Body of pancreas (tissue), 4 donors: ENCODE results near the gene CHST9. TPM values are rescaled to one million over a fixed set of nuclear protein-coding genes. Genes with fewer than 3 reads are reported as not detected.

Experiments used
- ATAC-seq: fragments of 150-250 bp; one replicate; pipeline ENCODE4 v1.9.1; 2016
- DNase-seq, 4 donors: peaks; one replicate each; pipeline ENCODE4 v3.0.0-alpha.2; 2019
- H3K27ac ChIP-seq, 4 donors: fragments of 200-600 bp; sonication (generic); 1 replicate in 3 of 4; 2 replicates in 1 of 4; pipeline versions ENCODE4 v1.5.1 to v1.6.1; 2016 to 2019; ENCODE audit warnings: mild to moderate bottlenecking in 1 of 4, mixed read lengths in 1 of 4, moderate library complexity in 1 of 4
- H3K27me3 ChIP-seq, 2 donors: fragments of 200-600 bp; sonication (generic); one replicate each; pipeline ENCODE4 v1.6.0; 2016; ENCODE audit warnings: mild to moderate bottlenecking in 1 of 2
- H3K36me3 ChIP-seq, 2 donors: fragments of 200-600 bp; sonication (generic); replicated peaks in 1 of 2; 2 replicates each; pipeline ENCODE4 v1.5.1; 2016; ENCODE audit warnings: low read depth in 2 of 2; ENCODE audit not compliant: insufficient read depth in 1 of 2
- H3K4me1 ChIP-seq: fragments of 200-600 bp; sonication (generic); one replicate; pipeline ENCODE4 v1.6.0; 2016
- H3K4me3 ChIP-seq, 2 donors: fragments of 200-600 bp; sonication (generic); 1 replicate in 1 of 2; 2 replicates in 1 of 2; pipeline ENCODE4 v1.5.1; 2016 to 2019
- H3K9me3 ChIP-seq, 3 donors: fragments of 200-600 bp; sonication (generic); 1 replicate in 2 of 3; 2 replicates in 1 of 3; pipeline ENCODE4 v1.5.1; 2016
- POLR2A ChIP-seq, 3 donors: fragments of 450-650 bp; IDR thresholded peaks; one replicate each; pipeline ENCODE4 v1.6.1; 2016; ENCODE audit warnings: antibody characterized with exemption in 3 of 3, mild to moderate bottlenecking in 2 of 3
- WGBS, 2 donors: methylation state at CpG; one replicate each; pipeline ENCODE4 v1.1.5; 2017; 5-methylcytosine and 5-hydroxymethylcytosine counted together
- intact Hi-C: fragments of 100-400 bp; cut with DNase I; formaldehyde crosslinking; loops from one replicate; pipeline ENCODE4 v1.15.1; 2023
- total RNA-seq, 2 donors: library from RNA; depleted of rRNA; stranded (reverse); fragments of >200 nt; gene quantifications; one replicate each; pipeline ENCODE4 v1.1.0, GENCODE V29; 2016
- TF ChIP-seq, protein P1 (sequence below), 7 experiments: fragments of 450-650 bp in 4 of 7; fragments of 200-600 bp in 3 of 7; sonication (generic) in 3 of 7; IDR thresholded peaks; one replicate each; pipeline ENCODE4 v1.5.1; 2016 to 2019; ENCODE audit warnings: antibody characterized with exemption in 7 of 7

CHST9 gene
- total RNA-seq, 2 donors from 2014 or later, result 4.3 to 6.7 TPM

DNA sequence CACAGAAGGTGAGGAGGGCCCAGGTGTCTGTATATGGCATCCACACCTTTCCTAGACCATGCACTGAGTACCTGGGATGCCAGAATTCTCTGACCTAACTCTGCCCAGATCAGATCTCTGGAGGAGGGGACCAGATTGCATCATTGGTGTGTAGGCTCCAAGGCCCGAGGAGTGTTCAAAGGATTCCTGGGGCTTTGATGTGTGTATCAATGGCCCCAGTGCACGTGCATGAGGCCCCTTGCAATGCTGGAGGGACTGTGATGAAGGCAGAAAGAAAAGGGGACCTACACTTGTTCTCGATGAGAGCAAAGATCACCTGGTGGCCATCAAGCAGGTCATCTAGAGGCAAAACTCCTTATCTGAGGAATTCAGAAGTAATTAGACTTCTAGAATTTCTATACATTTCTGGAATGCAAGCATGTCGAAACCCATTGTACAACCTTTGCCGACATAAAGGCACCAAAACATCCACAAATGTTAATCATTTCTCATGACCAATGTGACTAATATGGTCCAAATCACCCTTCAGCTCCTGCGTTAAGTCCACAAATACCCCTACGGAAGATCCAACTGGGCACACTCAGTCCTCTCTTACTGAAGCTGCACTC lies 123.5 kb downstream of the CHST9 start:
- H3K4me3 ChIP-seq, result no peak overlapping the region
- TF ChIP-seq, protein P1, sequence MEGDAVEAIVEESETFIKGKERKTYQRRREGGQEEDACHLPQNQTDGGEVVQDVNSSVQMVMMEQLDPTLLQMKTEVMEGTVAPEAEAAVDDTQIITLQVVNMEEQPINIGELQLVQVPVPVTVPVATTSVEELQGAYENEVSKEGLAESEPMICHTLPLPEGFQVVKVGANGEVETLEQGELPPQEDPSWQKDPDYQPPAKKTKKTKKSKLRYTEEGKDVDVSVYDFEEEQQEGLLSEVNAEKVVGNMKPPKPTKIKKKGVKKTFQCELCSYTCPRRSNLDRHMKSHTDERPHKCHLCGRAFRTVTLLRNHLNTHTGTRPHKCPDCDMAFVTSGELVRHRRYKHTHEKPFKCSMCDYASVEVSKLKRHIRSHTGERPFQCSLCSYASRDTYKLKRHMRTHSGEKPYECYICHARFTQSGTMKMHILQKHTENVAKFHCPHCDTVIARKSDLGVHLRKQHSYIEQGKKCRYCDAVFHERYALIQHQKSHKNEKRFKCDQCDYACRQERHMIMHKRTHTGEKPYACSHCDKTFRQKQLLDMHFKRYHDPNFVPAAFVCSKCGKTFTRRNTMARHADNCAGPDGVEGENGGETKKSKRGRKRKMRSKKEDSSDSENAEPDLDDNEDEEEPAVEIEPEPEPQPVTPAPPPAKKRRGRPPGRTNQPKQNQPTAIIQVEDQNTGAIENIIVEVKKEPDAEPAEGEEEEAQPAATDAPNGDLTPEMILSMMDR (IDR thresholded peaks at IDR 0.05), result no peak
- TF ChIP-seq POLR2A (IDR thresholded peaks at IDR 0.05), result no peak
- 61 to 62% methylated on average over 7 of the region's 7 CpGs for WGBS, 2 donors
- H3K4me1 ChIP-seq, result peaks cover 12% of the 10 kb centered on the region
- H3K36me3 ChIP-seq, result no peaks in the 10 kb centered on the region
- no peaks in the 10 kb centered on the region for H3K27me3 ChIP-seq
- H3K27ac ChIP-seq, result no peak overlapping the region
- intact Hi-C loops, result no loop called here
- DNase-seq (no peak), ATAC-seq (no peak)
- H3K9me3 ChIP-seq, result no peaks in the 10 kb centered on the region

DNA sequence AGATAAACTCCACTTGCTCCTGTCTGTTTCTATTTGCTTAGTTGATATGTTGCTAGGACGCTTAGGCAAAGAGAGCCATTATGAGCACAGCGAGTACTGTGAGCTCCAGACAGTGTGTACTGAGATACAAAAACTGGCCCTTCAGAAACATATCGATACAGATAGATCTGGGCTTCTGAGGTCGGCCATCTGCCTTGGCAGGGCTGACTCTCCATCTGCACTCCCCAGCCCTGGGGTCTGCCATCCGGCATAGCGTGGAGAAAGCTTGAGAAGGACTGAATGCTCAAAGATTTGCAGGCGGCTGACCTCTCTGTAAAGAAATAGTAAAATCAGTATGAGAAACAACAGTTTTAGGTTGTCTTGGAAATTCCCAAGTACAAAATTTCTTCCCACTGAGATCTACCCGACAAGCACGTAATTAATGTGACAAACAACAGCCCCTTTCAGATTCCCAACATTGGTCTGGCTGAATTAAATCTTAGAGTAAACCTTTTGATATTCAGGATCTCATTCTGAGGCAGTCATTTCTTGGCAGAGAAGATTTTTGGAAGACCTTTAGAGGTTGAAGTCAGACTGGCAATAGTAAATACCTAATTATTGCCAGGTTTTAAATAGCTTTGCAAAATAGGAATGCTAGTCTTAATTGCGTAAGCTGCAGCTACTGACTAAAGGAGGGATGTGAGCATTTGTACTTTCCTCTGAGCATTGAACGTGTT lies 127.4 kb downstream of the CHST9 start:
- H3K4me1 ChIP-seq, result peaks cover 12% of the 10 kb centered on the region
- no peak overlapping the region for H3K4me3 ChIP-seq
- H3K9me3 ChIP-seq, result no peaks in the 10 kb centered on the region
- intact Hi-C loops, result loop anchor here (5.0 kb wide), 1 partner anchor 245 kb away; no protein-coding TSS in a partner anchor
- ATAC-seq (peak; percentile 68), DNase-seq (peak in 2 of 4 donors; percentile 18 to 25)
- H3K36me3 ChIP-seq, result no peaks in the 10 kb centered on the region
- H3K27me3 ChIP-seq, result no peaks in the 10 kb centered on the region
- H3K27ac ChIP-seq, result peak overlapping the region in 3 of 4 donors; percentile 33 to 64 (median 39)
- TF ChIP-seq POLR2A (IDR thresholded peaks at IDR 0.05), result no peak
- TF ChIP-seq, protein P1 (IDR thresholded peaks at IDR 0.05), result no peak
- WGBS, 2 donors, result 35 to 36% methylated on average over 11 of the region's 11 CpGs

DNA sequence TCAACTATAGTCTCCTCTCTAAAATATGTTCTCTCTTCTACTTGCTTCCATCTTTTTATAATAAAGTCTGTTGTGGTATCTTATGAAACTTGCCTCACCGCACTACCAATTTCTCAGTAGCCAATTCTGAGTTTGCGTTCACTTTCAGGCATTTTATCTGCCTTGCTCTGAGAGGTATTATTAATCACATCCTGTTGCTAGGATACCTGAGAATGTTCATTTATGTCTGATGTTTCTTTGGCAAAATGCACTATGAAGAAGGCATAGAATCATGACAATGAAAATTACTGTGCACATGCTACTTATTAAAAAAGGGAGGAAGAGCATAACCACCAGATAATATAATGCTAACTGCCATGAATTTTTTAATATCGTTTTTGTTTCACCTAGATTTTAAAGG lies 130.2 kb downstream of the CHST9 start:
- H3K4me1 ChIP-seq, result peaks cover 12% of the 10 kb centered on the region
- intact Hi-C loops, result loop anchor here (5.0 kb wide), 1 partner anchor 247 kb away; no protein-coding TSS in a partner anchor
- H3K4me3 ChIP-seq, result no peak overlapping the region
- TF ChIP-seq, protein P1 (IDR thresholded peaks at IDR 0.05), result no peak
- TF ChIP-seq POLR2A (IDR thresholded peaks at IDR 0.05), result no peak
- H3K27me3 ChIP-seq, result no peaks in the 10 kb centered on the region
- no peaks in the 10 kb centered on the region for H3K36me3 ChIP-seq
- H3K27ac ChIP-seq, result no peak overlapping the region
- no peaks in the 10 kb centered on the region for H3K9me3 ChIP-seq
- ATAC-seq (no peak), DNase-seq (no peak)
- WGBS, 2 donors, result 35 to 41% methylated on average over 3 of the region's 3 CpGs

DNA sequence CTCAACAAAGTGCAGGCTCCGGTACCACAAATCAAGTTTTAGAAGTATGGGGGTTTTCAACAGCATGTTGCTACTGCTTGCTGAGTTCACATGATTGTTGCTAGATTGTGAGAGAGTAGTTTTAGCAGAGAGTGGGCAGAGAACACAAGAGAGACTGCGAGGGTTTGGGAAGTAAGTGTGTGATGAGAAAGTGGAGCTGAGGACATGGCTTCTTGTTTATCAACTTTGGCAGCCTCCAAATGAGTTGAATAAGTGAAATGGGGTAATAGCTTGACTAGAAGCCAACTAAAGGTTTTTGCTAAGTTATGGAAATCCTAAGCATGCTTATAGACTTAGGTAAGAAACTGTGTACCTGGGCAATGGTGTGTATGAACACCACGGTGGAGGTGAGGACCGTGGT lies 135.1 kb downstream of the CHST9 start:
- 56 to 67% methylated on average over 4 of the region's 4 CpGs for WGBS, 2 donors
- no peak for ATAC-seq
- H3K4me1 ChIP-seq, result no peaks in the 10 kb centered on the region
- no peak for DNase-seq
- intact Hi-C loops, result no loop called here
- no peak overlapping the region for H3K4me3 ChIP-seq
- no peaks in the 10 kb centered on the region for H3K36me3 ChIP-seq
- TF ChIP-seq POLR2A (IDR thresholded peaks at IDR 0.05), result no peak
- TF ChIP-seq, protein P1 (IDR thresholded peaks at IDR 0.05), result no peak
- H3K27me3 ChIP-seq, result no peaks in the 10 kb centered on the region
- H3K27ac ChIP-seq, result no peak overlapping the region
- no peaks in the 10 kb centered on the region for H3K9me3 ChIP-seq
